ENCODE data around the gene PRDX2. TPM values are rescaled to one million over a fixed set of nuclear protein-coding genes. Genes with fewer than 3 reads are reported as not detected.

PRDX2 gene
- total and polyA plus RNA-seq, 7 experiments from 2014 or later = 75.1 to 359 (median 118) TPM

DNA sequence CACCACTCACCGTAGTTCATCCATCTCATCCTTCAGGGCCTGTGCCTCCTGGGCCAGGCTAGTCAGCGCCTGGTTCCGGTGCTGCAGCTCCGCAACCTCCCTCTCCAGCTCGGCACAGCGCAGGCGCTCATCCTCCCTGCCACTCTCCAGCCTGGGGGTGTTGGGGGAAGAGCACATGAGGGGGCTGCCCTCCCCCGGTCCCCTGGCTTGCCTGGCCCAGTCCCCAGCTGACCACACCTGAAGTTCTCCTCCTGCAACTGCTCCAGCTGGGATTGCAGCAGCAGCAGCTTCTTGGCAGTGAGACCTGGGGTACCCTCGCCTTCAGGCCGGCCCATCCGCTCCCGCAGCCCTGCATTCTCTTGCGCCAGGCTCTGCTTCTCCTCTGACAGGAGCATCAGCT lies 30.7 kb downstream of the PRDX2 start:
- ChIA-PET POLR2A (interaction anchor here (0.7 to 1.5 kb wide), 3 partner anchors 21 to 31 kb away, joined by 3 to 5 read pairs (median 3); partner anchors contain the start of genes JUNB and THSD8), CTCF (interaction anchor here (1.3 to 7.7 kb wide), 4 partner anchors 10 to 77 kb away, joined by 4 to 38 read pairs (median 7); no protein-coding TSS in a partner anchor)
- no peak for ATAC-seq
- no peak for DNase-seq
- no peak overlapping the region for H3K27ac ChIP-seq (ENCODE audit: low read depth, low read length)
- Mint-ChIP-seq H3K9me3 (peaks cover 0 to 2% (median 0%) of the 10 kb centered on the region in 11 donors), H3K4me3 (no peak overlapping the region), H3K27me3 (no peaks in the 10 kb centered on the region), H3K36me3 (no peaks in the 10 kb centered on the region), H3K4me1 (peaks cover 6 to 16% (median 10%) of the 10 kb centered on the region in 7 donors), H3K27ac (no peak overlapping the region)
- H3K4me1 ChIP-seq (ENCODE audit: control insufficient read depth in 2 of 2, insufficient read depth in 2 of 2, low read length in 2 of 2) = peaks cover 7% of the 10 kb centered on the region in 2 donors
- H3K27me3 ChIP-seq (ENCODE audit: control insufficient read depth in 2 of 2, insufficient read depth in 2 of 2, low read length in 2 of 2) = no peaks in the 10 kb centered on the region
- H3K36me3 ChIP-seq (ENCODE audit: control insufficient read depth in 2 of 3, insufficient read depth in 3 of 3, low read length in 3 of 3) = peaks cover 0 to 5% (median 4%) of the 10 kb centered on the region in 3 experiments
- intact Hi-C loops (cut with micrococcal nuclease) = no loop called here
- H3K4me3 ChIP-seq (ENCODE audit: low read length) = no peak overlapping the region
- no peaks in the 10 kb centered on the region for H3K9me3 ChIP-seq (ENCODE audit: control insufficient read depth in 2 of 3, low read length in 3 of 3)

DNA sequence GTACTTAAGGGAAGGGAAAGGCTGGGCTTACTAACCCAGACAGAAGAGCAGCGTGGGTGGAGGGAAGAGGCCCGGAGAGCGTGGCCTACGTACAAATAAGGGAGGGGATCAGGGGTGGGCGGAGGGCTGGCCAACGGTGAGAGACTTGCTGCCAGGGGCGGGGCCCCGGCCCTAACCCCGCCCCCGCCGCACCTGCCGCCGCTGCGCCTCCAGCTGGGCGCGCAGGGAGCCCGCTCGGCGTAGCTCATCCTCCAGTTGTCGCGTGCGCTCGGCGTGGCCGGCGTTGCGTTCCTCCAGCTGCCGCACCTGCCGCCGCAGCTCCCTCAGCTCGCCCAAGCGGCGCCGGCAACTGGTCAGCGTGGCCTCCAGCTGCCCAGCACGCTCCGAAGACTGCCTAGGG lies 31.9 kb downstream of the PRDX2 start:
- Histone ChIP-seq H3K4me1 (ENCODE audit: control insufficient read depth in 2 of 2, insufficient read depth in 2 of 2, low read length in 2 of 2) (peaks cover 3% of the 10 kb centered on the region in 2 donors), H3K4me3 (ENCODE audit: low read length) (no peak overlapping the region), H3K27ac (ENCODE audit: low read depth, low read length) (no peak overlapping the region), H3K27me3 (ENCODE audit: control insufficient read depth in 2 of 2, insufficient read depth in 2 of 2, low read length in 2 of 2) (no peaks in the 10 kb centered on the region), H3K36me3 (ENCODE audit: control insufficient read depth in 2 of 3, insufficient read depth in 3 of 3, low read length in 3 of 3) (peaks cover 0 to 7% (median 4%) of the 10 kb centered on the region in 3 experiments), H3K9me3 (ENCODE audit: control insufficient read depth in 2 of 3, low read length in 3 of 3) (no peaks in the 10 kb centered on the region)
- ChIA-PET POLR2A (interaction anchor here (0.6 to 1.3 kb wide), 3 partner anchors 9 to 25 kb away, joined by 3 to 4 read pairs (median 4); no protein-coding TSS in a partner anchor), CTCF (interaction anchor here (0.6 to 7.7 kb wide), 7 partner anchors 9 to 94 kb away, joined by 3 to 38 read pairs (median 4); no protein-coding TSS in a partner anchor)
- peaks cover 4 to 16% (median 10%) of the 10 kb centered on the region in 7 donors for H3K4me1 Mint-ChIP-seq
- peak overlapping the region in 3 of 10 donors; percentile 23 to 51 (median 39) for H3K4me3 Mint-ChIP-seq
- peak; percentile 78 for ATAC-seq
- intact Hi-C loops (cut with micrococcal nuclease) = no loop called here
- H3K27ac Mint-ChIP-seq = peak overlapping the region in 1 of 9 donors; percentile 64
- H3K9me3 Mint-ChIP-seq = peaks cover 0 to under 1% (median 0%) of the 10 kb centered on the region in 11 donors
- peaks cover 0 to 5% (median 0%) of the 10 kb centered on the region in 5 donors for H3K36me3 Mint-ChIP-seq
- no peaks in the 10 kb centered on the region for H3K27me3 Mint-ChIP-seq
- peak in 5 of 9 donors; percentile 37 to 46 (median 40) for DNase-seq

DNA sequence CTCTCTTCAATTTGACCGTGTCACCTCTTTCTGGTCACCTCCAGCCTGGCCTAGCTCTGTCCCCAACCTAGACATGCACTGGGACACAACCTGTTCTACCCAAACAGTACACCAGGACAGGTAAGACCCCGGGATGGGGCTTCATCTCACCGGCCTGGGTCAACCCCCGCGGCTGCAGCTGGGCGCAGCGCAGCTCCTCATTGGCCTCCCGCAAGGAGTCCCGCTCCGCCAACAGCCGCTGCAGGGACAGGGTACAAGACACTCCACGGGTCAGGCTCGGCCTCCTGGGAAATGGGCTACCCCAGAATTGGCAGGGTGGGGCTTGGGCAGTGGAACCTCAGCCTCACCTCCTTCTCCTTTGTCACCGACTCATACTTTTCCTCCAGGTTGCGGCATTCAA lies 33.9 kb downstream of the PRDX2 start:
- no peak overlapping the region for H3K4me3 Mint-ChIP-seq

GRCh38 chr19:12767150-12767549 lies 34.5 kb downstream of the PRDX2 start:
- peaks cover 0 to 9% (median 4%) of the 10 kb centered on the region in 3 experiments for H3K36me3 ChIP-seq (ENCODE audit: control insufficient read depth in 2 of 3, insufficient read depth in 3 of 3, low read length in 3 of 3)
- H3K9me3 Mint-ChIP-seq = no peaks in the 10 kb centered on the region
- no peak overlapping the region for H3K27ac ChIP-seq (ENCODE audit: low read depth, low read length)
- H3K4me1 Mint-ChIP-seq = peaks cover 0 to 10% (median 0%) of the 10 kb centered on the region in 7 donors
- DNase-seq = no peak
- no peak overlapping the region for H3K27ac Mint-ChIP-seq
- H3K27me3 Mint-ChIP-seq = no peaks in the 10 kb centered on the region
- ChIA-PET POLR2A (interaction anchor here (2.9 to 3.8 kb wide), 2 partner anchors 25 to 28 kb away, joined by 18 to 29 read pairs; partner anchors contain the start of gene JUNB), CTCF (interaction anchor here (0.7 to 7.8 kb wide), 5 partner anchors 9 to 80 kb away, joined by 3 to 121 read pairs (median 10); no protein-coding TSS in a partner anchor)
- no peaks in the 10 kb centered on the region for H3K4me1 ChIP-seq (ENCODE audit: control insufficient read depth in 2 of 2, insufficient read depth in 2 of 2, low read length in 2 of 2)
- H3K27me3 ChIP-seq (ENCODE audit: control insufficient read depth in 2 of 2, insufficient read depth in 2 of 2, low read length in 2 of 2) = no peaks in the 10 kb centered on the region
- no peak overlapping the region for H3K4me3 ChIP-seq (ENCODE audit: low read length)
- intact Hi-C loops (cut with micrococcal nuclease) = no loop called here
- ATAC-seq = no peak
- H3K9me3 ChIP-seq (ENCODE audit: control insufficient read depth in 2 of 3, low read length in 3 of 3) = no peaks in the 10 kb centered on the region
- H3K36me3 Mint-ChIP-seq = peaks cover 0 to 14% (median 0%) of the 10 kb centered on the region in 5 donors
- no peak overlapping the region for H3K4me3 Mint-ChIP-seq

More for the DNA sequence above, 33.9 kb downstream of the PRDX2 start:
- H3K27ac ChIP-seq (ENCODE audit: low read depth, low read length) = no peak overlapping the region
- peaks cover 0 to 14% (median 0%) of the 10 kb centered on the region in 5 donors for H3K36me3 Mint-ChIP-seq
- intact Hi-C loops (cut with micrococcal nuclease) = no loop called here
- H3K36me3 ChIP-seq (ENCODE audit: control insufficient read depth in 2 of 3, insufficient read depth in 3 of 3, low read length in 3 of 3) = peaks cover 0 to 9% (median 4%) of the 10 kb centered on the region in 3 experiments
- no peaks in the 10 kb centered on the region for H3K9me3 Mint-ChIP-seq
- no peak overlapping the region for H3K4me3 ChIP-seq (ENCODE audit: low read length)
- no peaks in the 10 kb centered on the region for H3K27me3 Mint-ChIP-seq
- peak overlapping the region in 1 of 9 donors; percentile 58 for H3K27ac Mint-ChIP-seq
- no peaks in the 10 kb centered on the region for H3K4me1 ChIP-seq (ENCODE audit: control insufficient read depth in 2 of 2, insufficient read depth in 2 of 2, low read length in 2 of 2)
- ATAC-seq = no peak
- H3K9me3 ChIP-seq (ENCODE audit: control insufficient read depth in 2 of 3, low read length in 3 of 3) = no peaks in the 10 kb centered on the region
- no peak for DNase-seq
- CTCF ChIA-PET = interaction anchor here (0.7 to 7.8 kb wide), 4 partner anchors 10 to 80 kb away, joined by 3 to 121 read pairs (median 60); no protein-coding TSS in a partner anchor
- POLR2A ChIA-PET = interaction anchor here (2.9 to 3.8 kb wide), 2 partner anchors 24 to 28 kb away, joined by 18 to 29 read pairs; partner anchors contain the start of gene JUNB
- no peaks in the 10 kb centered on the region for H3K27me3 ChIP-seq (ENCODE audit: control insufficient read depth in 2 of 2, insufficient read depth in 2 of 2, low read length in 2 of 2)
- peaks cover 0 to 10% (median 0%) of the 10 kb centered on the region in 7 donors for H3K4me1 Mint-ChIP-seq

DNA sequence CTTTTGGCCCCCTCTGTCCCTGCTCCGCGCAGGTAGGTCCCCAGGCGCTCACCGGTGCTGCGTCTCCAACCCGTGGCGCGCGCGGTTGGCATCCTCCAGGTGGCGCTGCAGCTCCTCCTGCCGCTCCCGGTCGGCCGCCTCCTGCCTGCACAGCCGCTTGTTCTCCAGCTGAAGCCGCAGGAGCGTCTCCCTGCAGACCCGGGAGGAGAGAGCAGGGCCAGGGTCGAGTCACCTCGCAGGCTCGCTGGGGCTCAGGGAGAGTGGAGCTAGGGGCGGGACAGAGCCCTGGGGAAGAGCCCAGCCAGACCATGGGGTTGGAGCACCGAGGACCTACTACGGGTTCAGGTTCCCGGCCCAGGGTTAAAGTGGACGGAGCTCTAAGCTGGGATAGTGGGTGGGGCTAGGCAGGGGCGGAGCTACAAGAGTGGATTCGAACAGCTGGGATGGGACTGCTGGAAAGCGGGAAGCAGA lies 35.5 kb downstream of the PRDX2 start:
- POLR2A ChIA-PET = interaction anchor here (0.6 to 3.8 kb wide), 12 partner anchors 9 to 197 kb away, joined by 3 to 29 read pairs (median 4); partner anchors contain the start of genes HOOK2 and JUNB
- H3K9me3 Mint-ChIP-seq = no peaks in the 10 kb centered on the region
- H3K4me3 Mint-ChIP-seq = peak overlapping the region in 3 of 10 donors; percentile 7 to 60 (median 44)
- no peaks in the 10 kb centered on the region for H3K27me3 ChIP-seq (ENCODE audit: control insufficient read depth in 2 of 2, insufficient read depth in 2 of 2, low read length in 2 of 2)
- ATAC-seq (peak; percentile 92), DNase-seq (peak in 8 of 9 donors; percentile 64 to 89 (median 72))
- peaks cover 0 to 9% (median 0%) of the 10 kb centered on the region in 7 donors for H3K4me1 Mint-ChIP-seq
- H3K27me3 Mint-ChIP-seq = no peaks in the 10 kb centered on the region
- H3K27ac Mint-ChIP-seq = no peak overlapping the region
- intact Hi-C loops (cut with micrococcal nuclease) = loop anchor here (1.0 kb wide), 3 partner anchors 9 to 81 kb away; partner anchors contain the start of gene HOOK2 (in 1 of the 2)
- peaks cover 0 to 14% (median 0%) of the 10 kb centered on the region in 5 donors for H3K36me3 Mint-ChIP-seq
- CTCF ChIA-PET = interaction anchor here (0.6 to 7.8 kb wide), 16 partner anchors 8 to 362 kb away, joined by 3 to 121 read pairs (median 4); partner anchors contain the start of gene TNPO2
- no peaks in the 10 kb centered on the region for H3K9me3 ChIP-seq (ENCODE audit: control insufficient read depth in 2 of 3, low read length in 3 of 3)
- no peak overlapping the region for H3K4me3 ChIP-seq (ENCODE audit: low read length)
- no peaks in the 10 kb centered on the region for H3K4me1 ChIP-seq (ENCODE audit: control insufficient read depth in 2 of 2, insufficient read depth in 2 of 2, low read length in 2 of 2)
- H3K36me3 ChIP-seq (ENCODE audit: control insufficient read depth in 2 of 3, insufficient read depth in 3 of 3, low read length in 3 of 3) = peaks cover 0 to 9% (median 4%) of the 10 kb centered on the region in 3 experiments
- H3K27ac ChIP-seq (ENCODE audit: low read depth, low read length) = no peak overlapping the region

- POLR2A ChIA-PET = interaction anchor here (1.8 to 3.8 kb wide), 2 partner anchors 27 to 43 kb away, joined by 5 to 29 read pairs; partner anchors contain the start of gene JUNB
- peaks cover 0 to 9% (median 4%) of the 10 kb centered on the region in 3 experiments for H3K36me3 ChIP-seq (ENCODE audit: control insufficient read depth in 2 of 3, insufficient read depth in 3 of 3, low read length in 3 of 3)
- Mint-ChIP-seq H3K36me3 (peaks cover 0 to 14% (median 0%) of the 10 kb centered on the region in 5 donors), H3K27ac (no peak overlapping the region), H3K9me3 (no peaks in the 10 kb centered on the region), H3K4me3 (no peak overlapping the region), H3K4me1 (peaks cover 0 to 12% (median 4%) of the 10 kb centered on the region in 7 donors), H3K27me3 (peaks cover 0 to 2% (median 0%) of the 10 kb centered on the region in 5 donors)
- CTCF ChIA-PET = interaction anchor here (0.6 to 7.8 kb wide), 8 partner anchors 10 to 95 kb away, joined by 3 to 121 read pairs (median 5); partner anchors contain the start of gene JUNB
- intact Hi-C loops (cut with micrococcal nuclease) = no loop called here
- H3K4me3 ChIP-seq (ENCODE audit: low read length) = no peak overlapping the region
- no peak for ATAC-seq
- H3K27me3 ChIP-seq (ENCODE audit: control insufficient read depth in 2 of 2, insufficient read depth in 2 of 2, low read length in 2 of 2) = no peaks in the 10 kb centered on the region
- no peaks in the 10 kb centered on the region for H3K4me1 ChIP-seq (ENCODE audit: control insufficient read depth in 2 of 2, insufficient read depth in 2 of 2, low read length in 2 of 2)
- H3K9me3 ChIP-seq (ENCODE audit: control insufficient read depth in 2 of 3, low read length in 3 of 3) = no peaks in the 10 kb centered on the region
- no peak overlapping the region for H3K27ac ChIP-seq (ENCODE audit: low read depth, low read length)
- no peak for DNase-seq
Measured at GRCh38 chr19:12764698-12765097, 36.9 kb downstream of the PRDX2 start.

Data from naive thymus-derived CD4-positive, alpha-beta T cell (primary cell).